ENCODE measurements around the gene DARS1.

DNA sequence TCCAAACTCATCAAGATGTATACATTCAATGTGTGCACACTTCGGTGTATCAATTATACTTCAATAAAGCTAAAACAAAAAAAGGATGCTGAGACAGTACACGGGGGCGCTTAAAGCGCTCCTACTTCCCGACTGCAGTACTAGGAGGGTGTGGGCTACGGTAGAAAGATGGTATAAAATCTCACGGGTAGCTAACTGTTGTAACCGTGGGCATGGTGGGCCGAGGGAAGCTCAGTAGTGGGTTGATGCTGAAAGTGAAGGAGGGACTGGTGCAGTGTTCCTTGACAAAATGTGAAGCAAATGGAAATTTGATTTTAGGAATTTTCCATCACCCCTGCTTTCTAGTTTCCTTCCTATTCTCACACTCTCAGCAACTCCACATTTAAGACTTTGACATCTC lies 42.6 kb upstream of the DARS1 start:
- TF ChIP-seq, protein P1, sequence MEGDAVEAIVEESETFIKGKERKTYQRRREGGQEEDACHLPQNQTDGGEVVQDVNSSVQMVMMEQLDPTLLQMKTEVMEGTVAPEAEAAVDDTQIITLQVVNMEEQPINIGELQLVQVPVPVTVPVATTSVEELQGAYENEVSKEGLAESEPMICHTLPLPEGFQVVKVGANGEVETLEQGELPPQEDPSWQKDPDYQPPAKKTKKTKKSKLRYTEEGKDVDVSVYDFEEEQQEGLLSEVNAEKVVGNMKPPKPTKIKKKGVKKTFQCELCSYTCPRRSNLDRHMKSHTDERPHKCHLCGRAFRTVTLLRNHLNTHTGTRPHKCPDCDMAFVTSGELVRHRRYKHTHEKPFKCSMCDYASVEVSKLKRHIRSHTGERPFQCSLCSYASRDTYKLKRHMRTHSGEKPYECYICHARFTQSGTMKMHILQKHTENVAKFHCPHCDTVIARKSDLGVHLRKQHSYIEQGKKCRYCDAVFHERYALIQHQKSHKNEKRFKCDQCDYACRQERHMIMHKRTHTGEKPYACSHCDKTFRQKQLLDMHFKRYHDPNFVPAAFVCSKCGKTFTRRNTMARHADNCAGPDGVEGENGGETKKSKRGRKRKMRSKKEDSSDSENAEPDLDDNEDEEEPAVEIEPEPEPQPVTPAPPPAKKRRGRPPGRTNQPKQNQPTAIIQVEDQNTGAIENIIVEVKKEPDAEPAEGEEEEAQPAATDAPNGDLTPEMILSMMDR (IDR thresholded peaks at IDR 0.05) = no peak
- TF ChIP-seq POLR2A (IDR thresholded peaks at IDR 0.05) = no peak
